Mucosa of descending colon (tissue), 3 donors: ENCODE results near the gene SEPTIN8. TPM values are rescaled to one million over a fixed set of nuclear protein-coding genes. Genes with fewer than 3 reads are reported as not detected.

ENCODE experiments used
- ATAC-seq: fragments of 200-7000 bp; cut with Tn5 transposase; one replicate; pipeline ENCODE4 v1.9.1; 2020; ENCODE audit warnings: mild to moderate bottlenecking, moderate library complexity
- DNase-seq, 3 donors: peaks; one replicate each; pipeline ENCODE4 v3.0.0-alpha.2; 2020
- H3K36me3 ChIP-seq: fragments of 200-600 bp; one replicate; pipeline ENCODE4 v1.8.0; 2021; ENCODE audit warnings: low read depth, mild to moderate bottlenecking
- H3K4me1 ChIP-seq: fragments of 200-600 bp; one replicate; pipeline ENCODE4 v1.8.0; 2021; ENCODE audit warnings: low read depth, mild to moderate bottlenecking
- H3K4me3 ChIP-seq: fragments of 200-600 bp; one replicate; pipeline ENCODE4 v1.8.0; 2021; ENCODE audit warnings: mild to moderate bottlenecking
- H3K9me3 ChIP-seq: fragments of 200-600 bp; one replicate; pipeline ENCODE4 v1.8.0; 2021; ENCODE audit warnings: mild to moderate bottlenecking
- intact Hi-C, 2 donors: fragments of 100-400 bp; cut with DNase I in 1 of 2; cut with micrococcal nuclease in 1 of 2; formaldehyde crosslinking; loops; one replicate each; pipeline versions ENCODE4 v1.11.0 to v1.11.1; 2022; cut with DNase I, micrococcal nuclease
- total RNA-seq, 3 donors: library from RNA; stranded (reverse); fragmentation: NEBNext Ultra II Directional in 2 of 3; extraction: Animal tissue kit (Norgen Biotek cat#: 25700) in 2 of 3; gene quantifications; one replicate each; pipeline versions ENCODE4 v1.2.1 to v1.2.4, GENCODE V29; 2021 to 2023
- TF ChIP-seq, protein P1 (sequence below): fragments of 200-600 bp; IDR thresholded peaks from one replicate; pipeline ENCODE4 v1.8.0; 2022; ENCODE audit warnings: antibody characterized with exemption, mild to moderate bottlenecking
- donor health status: DM: no; HTN: no; CAD: no; lungs with moderate emphysema.
- donor health status: DM: no; HTN: no; CAD: no.
- donor health status: DM: no; HTN: yes; CAD: no.

Gene SEPTIN8
- total RNA-seq, 3 donors from 2014 or later = 49.9 to 64.7 (median 61.1) TPM

GRCh38 chr5:132802044-132802684 lies 25.1 kb upstream of the SEPTIN8 start:
- DNase-seq = no peak
- Histone ChIP-seq H3K9me3 (no peaks in the 10 kb centered on the region), H3K4me1 (no peaks in the 10 kb centered on the region), H3K4me3 (no peak overlapping the region), H3K36me3 (no peaks in the 10 kb centered on the region)
- intact Hi-C loops = no loop called here
- TF ChIP-seq, protein P1, sequence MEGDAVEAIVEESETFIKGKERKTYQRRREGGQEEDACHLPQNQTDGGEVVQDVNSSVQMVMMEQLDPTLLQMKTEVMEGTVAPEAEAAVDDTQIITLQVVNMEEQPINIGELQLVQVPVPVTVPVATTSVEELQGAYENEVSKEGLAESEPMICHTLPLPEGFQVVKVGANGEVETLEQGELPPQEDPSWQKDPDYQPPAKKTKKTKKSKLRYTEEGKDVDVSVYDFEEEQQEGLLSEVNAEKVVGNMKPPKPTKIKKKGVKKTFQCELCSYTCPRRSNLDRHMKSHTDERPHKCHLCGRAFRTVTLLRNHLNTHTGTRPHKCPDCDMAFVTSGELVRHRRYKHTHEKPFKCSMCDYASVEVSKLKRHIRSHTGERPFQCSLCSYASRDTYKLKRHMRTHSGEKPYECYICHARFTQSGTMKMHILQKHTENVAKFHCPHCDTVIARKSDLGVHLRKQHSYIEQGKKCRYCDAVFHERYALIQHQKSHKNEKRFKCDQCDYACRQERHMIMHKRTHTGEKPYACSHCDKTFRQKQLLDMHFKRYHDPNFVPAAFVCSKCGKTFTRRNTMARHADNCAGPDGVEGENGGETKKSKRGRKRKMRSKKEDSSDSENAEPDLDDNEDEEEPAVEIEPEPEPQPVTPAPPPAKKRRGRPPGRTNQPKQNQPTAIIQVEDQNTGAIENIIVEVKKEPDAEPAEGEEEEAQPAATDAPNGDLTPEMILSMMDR = no peak
- no peak for ATAC-seq

GRCh38 chr5:132800545-132800944 lies 23.5 kb upstream of the SEPTIN8 start:
- Histone ChIP-seq H3K4me1 (no peaks in the 10 kb centered on the region), H3K36me3 (no peaks in the 10 kb centered on the region), H3K4me3 (no peak overlapping the region), H3K9me3 (no peaks in the 10 kb centered on the region)
- intact Hi-C loops = no loop called here
- TF ChIP-seq, protein P1 = no peak
- ATAC-seq (no peak), DNase-seq (no peak)

DNA sequence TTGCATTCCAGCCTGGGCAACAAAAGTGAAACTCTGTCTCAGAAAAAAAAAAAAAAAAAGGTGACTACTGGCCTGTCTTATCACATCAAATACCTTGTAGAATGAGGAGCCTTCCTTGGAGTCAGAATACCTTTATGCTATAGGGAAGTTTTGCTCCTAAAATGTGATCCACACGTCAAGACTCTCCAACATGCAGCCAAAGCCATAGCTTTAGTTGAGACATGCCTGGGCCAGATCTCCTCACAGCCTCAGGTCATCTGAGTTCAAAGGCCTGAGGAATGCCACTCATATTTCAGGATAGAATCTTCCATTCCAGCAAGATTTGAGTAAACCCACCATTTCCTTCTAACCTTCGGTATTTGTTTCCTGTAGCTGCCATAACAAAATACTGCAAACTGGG lies 22.4 kb upstream of the SEPTIN8 start:
- DNase-seq (no peak), ATAC-seq (no peak)
- TF ChIP-seq, protein P1 = no peak
- intact Hi-C loops = no loop called here
- H3K9me3 ChIP-seq = no peaks in the 10 kb centered on the region
- no peak overlapping the region for H3K4me3 ChIP-seq
- no peaks in the 10 kb centered on the region for H3K4me1 ChIP-seq
- H3K36me3 ChIP-seq = no peaks in the 10 kb centered on the region

DNA sequence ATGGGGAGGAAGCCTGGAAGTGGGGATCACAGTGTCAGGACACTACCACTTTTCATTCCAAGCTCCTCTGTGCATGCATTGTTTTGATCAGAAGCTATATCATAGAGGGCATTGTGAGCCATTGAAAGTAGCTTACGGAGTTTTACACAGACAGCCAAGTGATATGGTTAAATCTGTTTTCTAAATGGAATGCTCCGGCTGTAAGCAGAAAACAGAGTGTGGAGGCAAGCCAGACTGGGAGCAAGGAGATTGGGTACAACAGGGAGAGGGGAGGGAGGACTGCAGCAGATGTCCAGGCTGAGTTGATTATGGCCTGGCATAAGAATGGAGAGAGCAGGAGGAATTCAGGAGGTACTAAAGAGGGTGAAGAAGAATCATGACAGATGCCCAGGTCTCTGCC lies 20.6 kb upstream of the SEPTIN8 start:
- H3K36me3 ChIP-seq = no peaks in the 10 kb centered on the region
- H3K4me1 ChIP-seq = no peaks in the 10 kb centered on the region
- intact Hi-C loops = no loop called here
- ATAC-seq (no peak), DNase-seq (no peak)
- no peak overlapping the region for H3K4me3 ChIP-seq
- H3K9me3 ChIP-seq = no peaks in the 10 kb centered on the region
- TF ChIP-seq, protein P1 = no peak

- ATAC-seq (no peak), DNase-seq (no peak)
- H3K36me3 ChIP-seq = no peaks in the 10 kb centered on the region
- intact Hi-C loops = no loop called here
- TF ChIP-seq, protein P1 = no peak
- H3K4me3 ChIP-seq = no peak overlapping the region
- no peaks in the 10 kb centered on the region for H3K4me1 ChIP-seq
- H3K9me3 ChIP-seq = no peaks in the 10 kb centered on the region
These were observed 14.0 kb upstream of the SEPTIN8 start for GRCh38 chr5:132791026-132791425.
